ENCODE data around the gene NEURL1B.

GRCh38 chr5:172616730-172617129 lies 24.3 kb upstream of the NEURL1B start:
- TF ChIP-seq POLR2A (IDR thresholded peaks at IDR 0.05) (no peak), CTCF (IDR thresholded peaks at IDR 0.05) (no peak), EP300 (IDR thresholded peaks at IDR 0.05) (peak; percentile 47 to 56)

Measured in tibial nerve (tissue), 4 donors.